ENCODE data around the gene ARHGAP28.

Gene ARHGAP28

DNA sequence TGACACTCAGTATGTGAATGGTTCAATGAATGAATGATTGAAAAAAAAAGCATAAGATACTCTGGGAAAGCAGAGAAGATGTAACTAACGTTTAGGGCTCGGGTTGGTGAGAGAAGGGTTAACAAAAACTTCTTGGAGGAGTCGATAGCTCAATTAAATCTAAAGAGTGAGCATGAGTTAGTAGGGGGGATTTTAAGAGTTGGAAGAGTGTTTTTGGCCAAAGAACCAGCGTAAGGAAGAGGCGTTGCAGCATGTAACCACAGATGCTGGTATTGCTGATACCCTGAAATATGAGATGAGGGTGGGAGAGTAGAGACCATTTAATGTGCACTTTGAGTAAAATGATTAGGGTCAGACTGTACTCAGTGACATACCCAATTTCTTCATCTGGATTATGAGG, 14.5 kb downstream of the ARHGAP28 start:
- Histone ChIP-seq H3K4me2 (ENCODE audit: low read length) (no peak overlapping the region), H3K4me3 (ENCODE audit: low read length) (no peak overlapping the region), H3K27me3 (ENCODE audit: control insufficient read depth, low read length) (no peaks in the 10 kb centered on the region), H3F3A (ENCODE audit: control insufficient read depth, insufficient read depth) (no peaks in the 10 kb centered on the region), H3K79me2 (ENCODE audit: control insufficient read depth, low read length) (no peaks in the 10 kb centered on the region), H3K9me2 (replicated peaks; ENCODE audit: control insufficient read depth, low read length) (no peaks in the 10 kb centered on the region), H3K4me1 (ENCODE audit: control insufficient read depth, low read length) (no peaks in the 10 kb centered on the region), H3K36me3 (ENCODE audit: control insufficient read depth, low read length) (no peaks in the 10 kb centered on the region), H4K20me1 (ENCODE audit: control insufficient read depth, insufficient read depth, low read depth, low read length) (no peaks in the 10 kb centered on the region), H3K27ac (ENCODE audit: low read depth, low read length) (no peak overlapping the region), H3K9me3 (ENCODE audit: control insufficient read depth, insufficient read depth, low read length) (no peaks in the 10 kb centered on the region)
- TF ChIP-seq EZH2phosphoT487 (IDR thresholded peaks at IDR 0.05; ENCODE audit: borderline replicate concordance, low read length), result no peak
- TF ChIP-seq, protein P1, sequence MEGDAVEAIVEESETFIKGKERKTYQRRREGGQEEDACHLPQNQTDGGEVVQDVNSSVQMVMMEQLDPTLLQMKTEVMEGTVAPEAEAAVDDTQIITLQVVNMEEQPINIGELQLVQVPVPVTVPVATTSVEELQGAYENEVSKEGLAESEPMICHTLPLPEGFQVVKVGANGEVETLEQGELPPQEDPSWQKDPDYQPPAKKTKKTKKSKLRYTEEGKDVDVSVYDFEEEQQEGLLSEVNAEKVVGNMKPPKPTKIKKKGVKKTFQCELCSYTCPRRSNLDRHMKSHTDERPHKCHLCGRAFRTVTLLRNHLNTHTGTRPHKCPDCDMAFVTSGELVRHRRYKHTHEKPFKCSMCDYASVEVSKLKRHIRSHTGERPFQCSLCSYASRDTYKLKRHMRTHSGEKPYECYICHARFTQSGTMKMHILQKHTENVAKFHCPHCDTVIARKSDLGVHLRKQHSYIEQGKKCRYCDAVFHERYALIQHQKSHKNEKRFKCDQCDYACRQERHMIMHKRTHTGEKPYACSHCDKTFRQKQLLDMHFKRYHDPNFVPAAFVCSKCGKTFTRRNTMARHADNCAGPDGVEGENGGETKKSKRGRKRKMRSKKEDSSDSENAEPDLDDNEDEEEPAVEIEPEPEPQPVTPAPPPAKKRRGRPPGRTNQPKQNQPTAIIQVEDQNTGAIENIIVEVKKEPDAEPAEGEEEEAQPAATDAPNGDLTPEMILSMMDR (IDR thresholded peaks at IDR 0.05; ENCODE audit: low read depth, low read length, poor library complexity, severe bottlenecking), result no peak

DNA sequence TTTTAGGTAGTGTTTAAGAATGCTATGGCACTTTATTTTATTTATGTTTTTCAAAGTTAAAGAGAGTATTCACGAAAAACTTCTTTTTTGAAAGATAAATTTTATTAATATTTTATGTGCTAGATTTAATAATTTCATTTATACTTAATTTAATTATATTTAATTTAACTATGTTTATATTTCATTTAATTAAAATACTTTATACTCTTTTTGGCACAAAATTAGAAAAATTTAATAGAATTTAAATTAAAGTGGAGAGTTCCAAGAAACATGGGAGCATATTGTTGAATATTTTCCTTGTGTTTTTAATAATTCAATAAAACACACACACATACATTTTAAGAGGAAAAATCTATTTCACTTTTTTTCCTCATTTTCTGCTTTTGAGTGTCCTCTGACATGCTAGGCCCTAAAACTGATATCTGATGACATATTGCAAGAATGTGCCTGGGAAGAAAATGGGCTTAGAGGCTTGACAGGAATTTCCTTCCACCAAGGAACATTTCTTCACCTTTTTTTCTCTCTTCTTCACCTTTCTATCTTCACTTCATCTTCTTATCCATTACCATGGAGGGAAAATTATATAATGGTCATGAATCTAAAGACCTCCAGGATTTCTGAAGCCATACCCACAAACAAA, 15.4 kb downstream of the ARHGAP28 start:
- H3K4me2 ChIP-seq (ENCODE audit: low read length), result no peak overlapping the region
- H3K4me1 ChIP-seq (ENCODE audit: control insufficient read depth, low read length), result no peaks in the 10 kb centered on the region

DNA sequence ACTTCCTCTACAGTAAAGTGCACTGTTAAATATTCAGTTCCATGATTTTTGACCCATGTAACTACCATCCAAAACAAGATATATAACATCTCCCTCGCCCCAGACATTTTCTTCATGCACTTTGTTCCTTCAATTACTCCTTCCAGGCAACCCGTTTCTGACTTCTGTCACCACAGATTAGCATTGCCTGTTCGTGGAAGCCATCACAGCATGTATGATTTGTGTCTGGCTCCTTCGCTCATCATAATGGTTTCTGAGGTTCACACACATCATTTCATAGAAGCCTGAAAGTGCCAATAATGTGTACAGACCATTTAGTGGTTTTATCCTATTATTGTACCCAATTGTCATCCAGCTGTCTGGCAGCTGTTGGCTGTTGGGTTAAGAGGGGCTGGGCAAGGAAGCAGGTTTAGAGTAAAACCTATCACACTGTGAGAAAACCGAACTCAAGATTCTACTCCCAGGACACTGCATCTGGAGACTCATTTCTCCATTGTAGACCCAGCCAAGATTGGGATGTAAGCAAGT, 16.1 kb downstream of the ARHGAP28 start:
- Histone ChIP-seq H3K27me3 (ENCODE audit: control insufficient read depth, low read length) (no peaks in the 10 kb centered on the region), H3K9me2 (replicated peaks; ENCODE audit: control insufficient read depth, low read length) (no peaks in the 10 kb centered on the region), H4K20me1 (ENCODE audit: control insufficient read depth, insufficient read depth, low read depth, low read length) (no peaks in the 10 kb centered on the region), H3K9me3 (ENCODE audit: control insufficient read depth, insufficient read depth, low read length) (no peaks in the 10 kb centered on the region), H3K27ac (ENCODE audit: low read depth, low read length) (no peak overlapping the region), H3F3A (ENCODE audit: control insufficient read depth, insufficient read depth) (no peaks in the 10 kb centered on the region), H3K36me3 (ENCODE audit: control insufficient read depth, low read length) (no peaks in the 10 kb centered on the region), H3K4me3 (ENCODE audit: low read length) (no peak overlapping the region), H3K4me1 (ENCODE audit: control insufficient read depth, low read length) (no peaks in the 10 kb centered on the region), H3K4me2 (ENCODE audit: low read length) (no peak overlapping the region), H3K79me2 (ENCODE audit: control insufficient read depth, low read length) (no peaks in the 10 kb centered on the region)
- TF ChIP-seq, protein P1 (IDR thresholded peaks at IDR 0.05; ENCODE audit: low read depth, low read length, poor library complexity, severe bottlenecking), result no peak
- TF ChIP-seq EZH2phosphoT487 (IDR thresholded peaks at IDR 0.05; ENCODE audit: borderline replicate concordance, low read length), result no peak

More for the DNA sequence above, 15.4 kb downstream of the ARHGAP28 start:
- Histone ChIP-seq H4K20me1 (ENCODE audit: control insufficient read depth, insufficient read depth, low read depth, low read length) (no peaks in the 10 kb centered on the region), H3K36me3 (ENCODE audit: control insufficient read depth, low read length) (no peaks in the 10 kb centered on the region), H3F3A (ENCODE audit: control insufficient read depth, insufficient read depth) (no peaks in the 10 kb centered on the region), H3K27me3 (ENCODE audit: control insufficient read depth, low read length) (no peaks in the 10 kb centered on the region), H3K9me3 (ENCODE audit: control insufficient read depth, insufficient read depth, low read length) (no peaks in the 10 kb centered on the region), H3K27ac (ENCODE audit: low read depth, low read length) (no peak overlapping the region), H3K4me3 (ENCODE audit: low read length) (no peak overlapping the region), H3K9me2 (replicated peaks; ENCODE audit: control insufficient read depth, low read length) (no peaks in the 10 kb centered on the region), H3K79me2 (ENCODE audit: control insufficient read depth, low read length) (no peaks in the 10 kb centered on the region)
- TF ChIP-seq EZH2phosphoT487 (IDR thresholded peaks at IDR 0.05; ENCODE audit: borderline replicate concordance, low read length), result no peak
- TF ChIP-seq, protein P1 (IDR thresholded peaks at IDR 0.05; ENCODE audit: low read depth, low read length, poor library complexity, severe bottlenecking), result no peak
